Stimulated activated CD4-positive, alpha-beta T cell treated with anti-CD3 and anti-CD28 coated beads, Interleukin-2, amount 100 ng/mL, for 48 hours (primary cell): Measurements from ENCODE around the gene PCDHA3.
"Not testable (repeated sequence)": the region's sequence is repeated elsewhere in the genome, so short reads cannot be mapped to it uniquely, and the experiment has no call there.

Experiments used
- DNase-seq, 2 donors: peaks; one replicate each; pipeline ENCODE4 v3.0.0-alpha.2; 2020

Gene PCDHA3

DNA sequence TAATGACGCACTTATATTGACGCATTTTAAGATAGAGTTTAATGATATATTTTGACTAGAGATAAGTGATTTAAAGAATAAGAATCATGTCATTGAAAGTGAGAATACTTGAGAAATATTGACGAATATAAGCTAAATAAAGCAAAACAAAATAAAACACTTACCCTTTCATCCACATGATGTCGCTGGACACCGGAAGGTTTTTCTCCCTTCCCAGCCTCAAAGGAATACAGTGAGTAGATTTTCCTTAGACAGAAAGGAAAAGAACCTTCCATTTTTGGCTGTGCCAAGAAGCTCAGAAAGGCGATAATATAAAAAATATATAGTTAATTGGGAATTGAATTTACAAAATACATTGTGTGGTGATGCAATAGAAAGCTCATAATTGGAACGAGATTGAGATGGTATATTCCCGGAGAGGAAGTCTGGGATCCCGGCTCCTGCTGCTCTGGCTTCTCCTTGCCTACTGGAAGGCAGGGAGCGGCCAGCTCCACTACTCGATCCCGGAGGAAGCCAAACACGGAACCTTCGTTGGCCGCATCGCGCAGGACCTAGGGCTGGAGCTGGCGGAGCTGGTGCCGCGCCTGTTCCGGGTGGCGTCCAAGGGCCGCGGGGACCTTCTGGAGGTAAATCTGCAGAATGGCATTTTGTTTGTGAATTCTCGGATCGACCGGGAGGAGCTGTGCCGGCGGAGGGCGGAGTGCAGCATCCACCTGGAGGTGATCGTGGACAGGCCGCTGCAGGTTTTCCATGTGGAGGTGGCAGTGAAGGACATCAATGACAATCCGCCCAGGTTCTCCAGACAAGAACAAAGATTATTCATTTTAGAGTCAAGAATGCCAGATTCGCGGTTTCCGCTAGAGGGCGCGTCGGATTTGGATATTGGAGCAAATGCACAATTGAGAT, 20.8 kb downstream of the PCDHA3 start, which contains the start of gene PCDHA5:
Gene PCDHA5, plus strand, starts transcription at position 239 of the 906 bp plus-strand sequence.
- DNase-seq, result peak; percentile 28 to 32

DNA sequence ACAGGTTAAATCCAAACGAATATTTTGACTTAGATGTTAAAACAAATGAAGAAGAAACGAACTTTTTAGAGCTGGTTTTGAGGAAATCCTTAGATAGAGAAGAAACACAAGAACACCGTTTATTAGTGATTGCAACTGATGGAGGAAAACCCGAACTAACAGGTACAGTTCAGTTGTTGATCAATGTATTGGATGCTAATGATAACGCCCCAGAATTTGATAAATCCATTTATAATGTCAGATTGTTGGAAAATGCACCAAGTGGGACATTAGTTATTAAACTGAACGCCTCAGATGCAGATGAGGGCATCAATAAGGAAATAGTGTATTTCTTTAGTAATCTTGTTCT, 21.4 kb downstream of the PCDHA3 start:
- DNase-seq, result no peak

DNA sequence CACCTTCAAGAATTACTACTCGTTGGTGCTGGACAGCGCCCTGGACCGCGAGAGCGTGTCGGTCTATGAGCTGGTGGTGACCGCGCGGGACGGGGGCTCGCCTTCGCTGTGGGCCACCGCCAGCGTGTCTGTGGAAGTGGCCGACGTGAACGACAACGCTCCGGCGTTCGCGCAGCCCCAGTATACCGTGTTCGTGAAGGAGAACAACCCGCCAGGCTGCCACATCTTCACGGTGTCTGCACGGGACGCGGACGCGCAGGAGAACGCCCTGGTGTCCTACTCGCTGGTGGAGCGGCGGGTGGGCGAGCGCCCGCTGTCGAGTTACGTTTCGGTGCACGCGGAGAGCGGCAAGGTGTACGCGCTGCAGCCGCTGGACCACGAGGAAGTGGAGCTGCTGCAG, 22.1 kb downstream of the PCDHA3 start:
- not testable (repeated sequence) for DNase-seq

DNA sequence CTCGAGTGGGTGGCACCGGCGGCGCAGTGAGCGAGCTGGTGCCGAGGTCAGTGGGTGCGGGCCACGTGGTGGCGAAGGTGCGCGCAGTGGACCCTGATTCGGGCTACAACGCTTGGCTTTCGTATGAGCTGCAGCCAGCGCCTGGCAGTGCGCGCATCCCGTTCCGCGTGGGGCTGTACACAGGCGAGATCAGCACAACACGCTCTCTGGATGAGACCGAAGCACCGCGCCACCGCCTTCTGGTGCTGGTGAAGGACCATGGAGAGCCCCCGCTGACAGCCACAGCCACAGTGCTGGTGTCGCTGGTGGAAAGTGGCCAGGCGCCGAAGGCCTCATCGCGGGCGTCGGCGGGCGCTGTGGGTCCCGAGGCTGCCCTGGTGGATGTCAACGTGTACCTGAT, 22.6 kb downstream of the PCDHA3 start:
- no peak for DNase-seq

DNA sequence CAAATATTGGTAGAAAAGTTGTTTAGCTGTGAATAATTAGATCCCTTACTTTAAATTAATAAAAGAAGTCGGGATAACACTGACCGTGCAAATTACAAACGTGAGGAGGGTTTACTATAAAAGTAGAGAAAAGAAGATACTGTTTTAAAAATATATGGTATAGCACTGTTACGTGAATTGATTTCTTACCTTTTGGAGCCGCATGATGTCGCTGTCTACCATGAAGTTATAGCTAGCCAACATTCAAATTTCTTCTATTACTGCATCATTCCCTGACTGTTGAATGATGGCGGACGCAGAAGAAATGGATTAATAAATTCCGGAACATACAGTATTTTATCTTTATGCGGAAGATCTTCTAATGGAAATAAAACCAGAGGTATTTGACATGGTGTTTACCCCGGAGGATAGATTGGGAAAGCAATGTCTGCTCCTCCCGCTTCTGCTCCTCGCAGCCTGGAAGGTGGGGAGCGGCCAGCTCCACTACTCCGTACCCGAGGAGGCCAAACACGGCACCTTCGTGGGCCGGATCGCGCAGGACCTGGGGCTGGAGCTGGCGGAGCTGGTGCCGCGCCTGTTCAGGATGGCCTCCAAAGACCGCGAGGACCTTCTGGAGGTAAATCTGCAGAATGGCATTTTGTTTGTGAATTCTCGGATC, 27.0 kb downstream of the PCDHA3 start, which contains the start of gene PCDHA6:
Gene PCDHA6, plus strand, starts transcription at position 257 of the 658 bp plus-strand sequence. Its CDS starts 132 bp downstream, at position 389.
- DNase-seq, result no peak

DNA sequence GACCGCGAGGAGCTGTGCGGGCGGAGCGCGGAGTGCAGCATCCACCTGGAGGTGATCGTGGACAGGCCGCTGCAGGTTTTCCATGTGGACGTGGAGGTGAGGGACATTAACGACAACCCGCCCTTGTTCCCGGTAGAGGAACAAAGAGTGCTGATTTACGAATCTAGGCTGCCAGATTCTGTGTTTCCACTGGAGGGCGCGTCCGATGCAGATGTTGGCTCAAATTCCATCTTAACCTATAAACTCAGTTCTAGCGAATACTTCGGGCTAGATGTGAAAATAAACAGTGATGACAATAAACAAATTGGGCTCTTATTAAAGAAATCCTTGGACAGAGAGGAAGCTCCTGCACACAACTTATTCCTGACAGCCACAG, 27.5 kb downstream of the PCDHA3 start:
- no peak for DNase-seq

DNA sequence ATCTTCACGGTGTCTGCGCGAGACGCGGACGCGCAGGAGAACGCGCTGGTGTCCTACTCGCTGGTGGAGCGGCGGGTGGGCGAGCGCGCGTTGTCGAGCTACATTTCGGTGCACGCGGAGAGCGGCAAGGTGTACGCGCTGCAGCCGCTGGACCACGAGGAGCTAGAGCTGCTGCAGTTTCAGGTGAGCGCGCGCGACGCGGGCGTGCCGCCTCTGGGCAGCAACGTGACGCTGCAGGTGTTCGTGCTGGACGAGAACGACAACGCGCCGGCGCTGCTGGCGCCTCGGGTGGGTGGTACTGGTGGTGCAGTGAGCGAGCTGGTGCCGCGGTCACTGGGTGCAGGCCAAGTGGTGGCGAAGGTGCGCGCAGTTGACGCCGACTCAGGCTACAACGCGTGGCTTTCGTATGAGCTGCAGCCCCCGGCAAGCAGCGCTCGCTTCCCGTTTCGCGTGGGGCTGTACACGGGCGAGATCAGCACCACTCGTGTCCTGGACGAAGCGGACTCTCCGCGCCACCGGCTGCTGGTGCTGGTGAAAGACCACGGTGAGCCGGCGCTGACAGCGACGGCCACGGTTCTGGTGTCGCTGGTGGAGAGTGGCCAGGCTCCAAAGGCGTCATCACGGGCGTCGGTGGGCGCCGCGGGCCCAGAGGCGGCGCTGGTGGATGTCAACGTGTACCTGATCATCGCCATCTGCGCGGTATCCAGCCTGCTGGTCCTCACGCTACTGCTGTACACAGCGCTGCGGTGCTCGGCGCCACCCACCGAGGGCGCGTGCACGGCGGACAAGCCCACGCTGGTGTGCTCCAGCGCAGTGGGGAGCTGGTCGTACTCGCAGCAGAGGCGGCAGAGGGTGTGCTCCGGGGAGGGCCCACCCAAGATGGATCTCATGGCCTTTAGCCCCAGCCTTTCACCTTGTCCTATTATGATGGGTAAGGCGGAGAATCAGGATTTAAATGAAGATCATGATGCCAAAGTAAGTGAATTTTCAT, 28.9 kb downstream of the PCDHA3 start:
- not testable (repeated sequence) for DNase-seq

DNA sequence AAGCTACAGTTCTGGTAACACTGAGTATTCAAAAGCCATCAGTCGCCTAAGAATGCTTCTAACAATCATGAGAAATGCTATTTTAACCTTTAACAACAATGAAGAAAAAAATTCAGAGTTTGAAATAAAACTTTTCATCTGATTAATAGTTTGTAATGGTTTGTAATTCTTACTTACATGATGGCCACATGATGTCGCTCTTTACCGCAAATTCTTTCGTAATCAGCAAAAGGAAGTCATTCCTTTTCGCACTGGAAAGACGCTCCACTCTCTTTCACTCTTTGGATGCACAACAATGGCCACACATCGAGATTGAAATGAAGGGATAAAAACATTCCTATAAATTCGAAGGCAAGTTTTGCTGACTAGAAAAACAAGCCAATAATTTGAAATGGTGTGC, 33.1 kb downstream of the PCDHA3 start, which contains the start of gene PCDHA7:
Gene PCDHA7, plus strand, starts transcription at position 277 of the 400 bp plus-strand sequence. Its CDS starts 115 bp downstream, at position 392.
- no peak for DNase-seq

DNA sequence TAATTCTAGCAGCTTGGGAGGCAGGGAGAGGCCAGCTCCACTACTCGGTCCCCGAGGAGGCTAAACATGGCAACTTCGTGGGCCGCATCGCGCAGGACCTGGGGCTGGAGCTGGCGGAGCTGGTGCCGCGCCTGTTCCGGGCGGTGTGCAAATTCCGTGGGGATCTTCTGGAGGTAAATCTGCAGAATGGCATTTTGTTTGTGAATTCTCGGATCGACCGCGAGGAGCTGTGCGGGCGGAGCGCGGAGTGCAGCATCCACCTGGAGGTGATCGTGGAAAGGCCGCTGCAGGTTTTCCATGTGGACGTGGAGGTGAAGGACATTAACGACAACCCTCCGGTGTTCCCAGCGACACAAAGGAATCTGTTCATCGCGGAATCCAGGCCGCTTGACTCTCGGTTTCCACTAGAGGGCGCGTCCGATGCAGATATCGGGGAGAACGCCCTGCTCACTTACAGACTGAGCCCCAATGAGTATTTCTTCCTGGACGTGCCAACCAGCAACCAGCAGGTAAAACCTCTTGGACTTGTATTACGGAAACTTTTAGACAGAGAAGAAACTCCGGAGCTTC, 33.7 kb downstream of the PCDHA3 start:
- DNase-seq, result not testable (repeated sequence)

DNA sequence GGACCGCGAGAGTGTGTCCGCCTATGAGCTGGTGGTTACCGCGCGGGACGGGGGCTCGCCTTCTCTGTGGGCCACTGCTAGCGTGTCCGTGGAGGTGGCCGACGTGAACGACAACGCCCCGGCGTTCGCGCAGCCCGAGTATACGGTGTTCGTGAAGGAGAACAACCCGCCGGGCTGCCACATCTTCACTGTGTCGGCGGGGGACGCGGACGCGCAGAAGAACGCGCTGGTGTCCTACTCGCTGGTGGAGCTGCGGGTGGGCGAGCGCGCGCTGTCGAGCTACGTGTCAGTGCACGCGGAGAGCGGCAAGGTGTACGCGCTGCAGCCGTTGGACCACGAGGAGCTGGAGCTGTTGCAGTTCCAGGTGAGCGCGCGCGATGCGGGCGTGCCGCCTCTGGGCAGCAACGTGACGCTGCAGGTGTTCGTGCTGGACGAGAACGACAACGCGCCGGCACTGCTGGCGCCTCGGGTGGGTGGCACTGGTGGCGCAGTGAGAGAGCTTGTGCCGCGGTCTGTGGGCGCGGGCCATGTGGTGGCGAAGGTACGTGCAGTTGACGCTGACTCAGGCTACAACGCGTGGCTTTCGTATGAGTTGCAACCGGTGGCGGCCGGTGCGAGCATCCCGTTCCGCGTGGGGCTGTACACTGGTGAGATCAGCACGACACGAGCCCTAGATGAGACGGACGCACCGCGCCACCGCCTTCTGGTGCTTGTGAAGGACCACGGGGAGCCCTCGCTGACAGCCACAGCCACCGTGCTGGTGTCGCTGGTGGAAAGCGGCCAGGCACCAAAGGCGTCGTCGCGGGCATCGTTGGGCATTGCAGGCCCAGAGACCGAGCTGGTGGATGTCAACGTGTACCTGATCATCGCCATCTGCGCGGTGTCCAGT, 35.0 kb downstream of the PCDHA3 start:
- DNase-seq, result no peak

DNA sequence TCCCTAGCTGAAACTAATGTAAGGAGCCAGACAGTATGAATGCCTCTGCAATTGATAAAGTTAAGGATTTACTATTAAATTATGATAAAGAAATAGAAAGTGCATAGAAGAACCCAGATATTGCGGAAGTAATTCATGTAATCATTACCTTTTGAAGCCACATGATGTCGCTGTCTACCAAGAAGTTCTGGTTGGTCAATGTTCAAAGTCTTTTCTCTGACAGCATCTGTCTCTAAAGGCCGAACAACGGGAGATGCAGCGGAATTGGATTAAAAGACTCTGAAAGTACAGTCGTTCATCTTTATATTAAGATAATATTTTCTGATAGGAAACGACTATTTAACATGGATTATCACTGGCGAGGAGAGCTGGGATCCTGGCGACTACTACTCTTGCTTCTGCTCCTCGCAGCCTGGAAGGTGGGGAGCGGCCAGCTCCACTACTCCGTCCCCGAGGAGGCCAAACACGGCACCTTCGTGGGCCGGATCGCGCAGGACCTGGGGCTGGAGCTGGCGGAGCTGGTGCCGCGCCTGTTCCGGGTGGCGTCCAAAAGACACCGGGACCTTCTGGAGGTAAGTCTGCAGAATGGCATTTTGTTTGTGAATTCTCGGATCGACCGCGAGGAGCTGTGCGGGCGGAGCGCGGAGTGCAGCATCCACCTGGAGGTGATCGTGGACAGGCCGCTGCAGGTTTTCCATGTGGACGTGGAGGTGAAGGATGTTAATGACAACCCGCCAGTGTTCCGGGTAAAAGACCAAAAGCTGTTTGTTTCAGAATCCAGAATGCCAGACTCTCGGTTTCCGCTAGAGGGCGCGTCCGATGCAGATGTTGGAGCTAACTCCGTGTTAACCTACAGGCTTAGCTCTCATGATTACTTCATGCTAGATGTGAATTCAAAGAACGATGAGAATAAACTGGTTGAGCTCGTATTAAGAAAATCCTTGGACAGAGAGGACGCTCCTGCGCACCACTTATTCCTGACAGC, 40.4 kb downstream of the PCDHA3 start, which contains the start of gene PCDHA8:
Gene PCDHA8, plus strand, starts transcription at position 210 of the 985 bp plus-strand sequence. Its CDS starts 135 bp downstream, at position 345.
- peak in 1 of 2 donors; percentile 24 for DNase-seq

DNA sequence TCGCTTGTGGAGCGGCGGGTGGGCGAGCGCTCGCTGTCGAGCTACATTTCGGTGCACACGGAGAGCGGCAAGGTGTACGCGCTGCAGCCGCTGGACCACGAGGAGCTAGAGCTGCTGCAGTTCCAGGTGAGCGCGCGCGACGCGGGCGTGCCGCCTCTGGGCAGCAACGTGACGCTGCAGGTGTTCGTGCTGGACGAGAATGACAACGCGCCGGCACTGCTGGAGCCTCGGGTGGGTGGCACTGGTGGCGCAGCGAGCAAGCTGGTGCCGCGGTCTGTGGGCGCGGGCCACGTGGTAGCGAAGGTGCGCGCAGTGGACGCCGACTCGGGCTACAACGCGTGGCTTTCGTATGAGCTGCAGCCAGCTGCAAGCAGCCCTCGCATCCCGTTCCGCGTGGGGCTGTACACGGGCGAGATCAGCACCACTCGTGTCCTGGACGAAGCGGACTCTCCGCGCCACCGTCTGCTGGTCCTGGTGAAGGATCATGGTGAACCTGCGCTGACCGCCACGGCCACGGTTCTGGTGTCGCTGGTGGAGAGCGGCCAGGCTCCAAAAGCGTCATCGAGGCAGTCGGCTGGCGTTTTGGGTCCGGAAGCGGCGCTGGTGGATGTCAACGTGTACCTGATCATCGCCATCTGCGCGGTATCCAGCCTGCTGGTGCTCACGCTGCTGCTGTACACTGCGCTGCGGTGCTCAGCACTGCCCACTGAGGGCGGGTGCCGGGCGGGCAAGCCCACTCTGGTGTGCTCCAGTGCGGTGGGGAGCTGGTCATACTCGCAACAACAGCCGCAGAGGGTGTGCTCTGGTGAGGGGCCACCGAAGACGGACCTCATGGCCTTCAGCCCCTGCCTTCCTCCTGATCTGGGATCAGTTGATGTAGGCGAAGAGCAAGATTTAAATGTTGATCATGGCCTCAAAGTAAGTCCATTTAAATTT, 42.2 kb downstream of the PCDHA3 start:
- DNase-seq, result no peak

DNA sequence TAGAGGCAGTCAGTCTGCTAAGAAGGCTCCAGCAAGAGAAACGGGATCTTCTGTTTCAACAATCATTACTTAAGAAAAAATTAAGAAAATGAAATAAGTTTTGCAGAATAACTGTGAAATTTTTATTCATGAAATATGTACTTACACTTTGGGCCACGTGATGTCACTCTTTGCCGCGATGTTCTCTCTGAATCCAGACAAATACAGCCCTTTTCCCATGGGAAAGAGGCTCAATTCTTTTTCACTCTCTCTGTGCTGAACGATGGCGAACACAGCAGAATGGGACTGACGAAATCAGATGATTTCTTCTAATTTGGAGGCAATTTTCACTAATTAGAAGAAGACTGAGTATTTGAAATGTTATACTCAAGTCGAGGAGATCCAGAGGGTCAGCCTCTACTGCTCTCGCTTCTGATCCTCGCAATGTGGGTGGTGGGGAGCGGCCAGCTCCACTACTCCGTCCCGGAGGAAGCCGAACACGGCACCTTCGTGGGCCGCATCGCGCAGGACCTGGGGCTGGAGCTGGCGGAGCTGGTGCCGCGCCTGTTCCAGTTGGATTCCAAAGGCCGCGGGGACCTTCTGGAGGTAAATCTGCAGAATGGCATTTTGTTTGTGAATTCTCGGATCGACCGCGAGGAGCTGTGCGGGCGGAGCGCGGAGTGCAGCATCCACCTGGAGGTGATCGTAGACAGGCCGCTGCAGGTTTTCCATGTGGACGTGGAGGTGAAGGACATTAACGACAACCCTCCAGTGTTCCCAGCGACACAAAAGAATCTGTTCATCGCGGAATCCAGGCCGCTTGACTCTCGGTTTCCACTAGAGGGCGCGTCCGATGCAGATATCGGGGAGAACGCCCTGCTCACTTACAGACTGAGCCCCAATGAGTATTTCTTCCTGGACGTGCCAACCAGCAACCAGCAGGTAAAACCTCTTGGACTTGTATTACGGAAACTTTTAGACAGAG, 47.6 kb downstream of the PCDHA3 start, which contains the start of gene PCDHA9:
Gene PCDHA9, plus strand, starts transcription at position 244 of the 964 bp plus-strand sequence. Its CDS starts 114 bp downstream, at position 358.
- DNase-seq, result not testable (repeated sequence)

DNA sequence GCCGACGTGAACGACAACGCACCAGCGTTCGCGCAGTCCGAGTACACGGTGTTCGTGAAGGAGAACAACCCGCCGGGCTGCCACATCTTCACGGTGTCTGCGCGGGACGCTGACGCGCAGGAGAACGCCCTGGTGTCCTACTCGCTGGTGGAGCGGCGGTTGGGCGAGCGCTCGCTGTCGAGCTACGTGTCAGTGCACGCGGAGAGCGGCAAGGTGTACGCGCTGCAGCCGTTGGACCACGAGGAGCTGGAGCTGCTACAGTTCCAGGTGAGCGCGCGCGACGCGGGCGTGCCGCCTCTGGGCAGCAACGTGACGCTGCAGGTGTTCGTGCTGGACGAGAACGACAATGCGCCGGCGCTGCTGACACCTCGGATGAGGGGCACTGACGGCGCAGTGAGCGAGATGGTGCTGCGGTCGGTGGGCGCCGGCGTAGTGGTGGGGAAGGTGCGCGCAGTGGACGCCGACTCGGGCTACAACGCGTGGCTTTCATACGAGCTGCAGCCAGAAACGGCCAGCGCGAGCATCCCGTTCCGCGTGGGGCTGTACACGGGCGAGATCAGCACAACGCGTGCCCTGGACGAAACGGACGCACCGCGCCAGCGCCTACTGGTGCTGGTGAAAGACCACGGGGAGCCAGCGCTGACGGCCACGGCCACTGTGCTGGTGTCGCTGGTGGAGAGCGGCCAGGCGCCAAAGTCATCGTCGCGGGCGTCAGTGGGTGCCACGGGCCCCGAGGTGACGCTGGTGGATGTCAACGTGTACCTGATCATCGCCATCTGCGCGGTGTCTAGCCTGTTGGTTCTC, 49.2 kb downstream of the PCDHA3 start:
- not testable (repeated sequence) for DNase-seq
